ENCODE results near the gene TSC2.

GRCh38 chr16:2042171-2042985 is 5.4 kb upstream of the TSC2 start:
- TF ChIP-seq CTCF (IDR thresholded peaks at IDR 0.05): peak in 1 of 6 experiments; percentile 4
- TF ChIP-seq POLR2A (IDR thresholded peaks at IDR 0.05): peak in 1 of 2 donors; percentile 67
